ENCODE data around the gene EDARADD.
"Not testable (repeated sequence)": the region's sequence is repeated elsewhere in the genome, so short reads cannot be mapped to it uniquely, and the experiment has no call there.

EDARADD gene

GRCh38 chr1:236491469-236492136 is 97.5 kb downstream of the EDARADD start:
- no peak for DNase-seq

GRCh38 chr1:236492378-236492777 is 98.3 kb downstream of the EDARADD start:
- no peak for DNase-seq

- DNase-seq = no peak
Observed at GRCh38 chr1:236494082-236494481, 100.0 kb downstream of the EDARADD start.

GRCh38 chr1:236494586-236495466 is 100.7 kb downstream of the EDARADD start:
- no peak for DNase-seq

- no peak for DNase-seq
Observed at GRCh38 chr1:236495467-236496112, 101.5 kb downstream of the EDARADD start.

- no peak for DNase-seq
Observed at GRCh38 chr1:236497908-236498307, 103.8 kb downstream of the EDARADD start.

- no peak for DNase-seq
Observed at GRCh38 chr1:236501093-236501492, 107.0 kb downstream of the EDARADD start.

- no peak for DNase-seq
Observed at GRCh38 chr1:236502579-236502971, 108.5 kb downstream of the EDARADD start.

GRCh38 chr1:236502972-236503639 is 109.0 kb downstream of the EDARADD start:
- DNase-seq = no peak

- not testable (repeated sequence) for DNase-seq
Observed at GRCh38 chr1:236504338-236504737, 110.3 kb downstream of the EDARADD start.

- DNase-seq = peak; percentile 51
Observed at GRCh38 chr1:236507022-236507700, 113.1 kb downstream of the EDARADD start.

GRCh38 chr1:236508593-236509027 is 114.5 kb downstream of the EDARADD start:
- DNase-seq = no peak

GRCh38 chr1:236509203-236509602 is 115.1 kb downstream of the EDARADD start:
- DNase-seq = no peak

GRCh38 chr1:236509647-236510401 is 115.7 kb downstream of the EDARADD start:
- DNase-seq = no peak

GRCh38 chr1:236511735-236512418 is 117.8 kb downstream of the EDARADD start:
- no peak for DNase-seq

GRCh38 chr1:236514703-236515442 is 120.8 kb downstream of the EDARADD start:
- peak; percentile 94 for DNase-seq

- DNase-seq = peak; percentile 94
Observed at GRCh38 chr1:236515443-236515958, 121.4 kb downstream of the EDARADD start.

GRCh38 chr1:236516929-236517704 is 123.0 kb downstream of the EDARADD start:
- DNase-seq = peak; percentile 20

- DNase-seq = no peak
Observed at GRCh38 chr1:236518322-236518721, 124.2 kb downstream of the EDARADD start.
